ENCODE results near the gene CDH24. TPM values are rescaled to one million over a fixed set of nuclear protein-coding genes. Genes with fewer than 3 reads are reported as not detected.

Gene CDH24
- total and polyA plus RNA-seq, 2 of the 13 experiments (the other 11 are each of a cell fraction or from before 2014, with no cell fraction given): 0.69 to 0.99 TPM

- no peak for TF ChIP-seq ZNF33A (CRISPR knock-in tag; IDR thresholded peaks at IDR 0.05; ENCODE audit: borderline replicate concordance)
- TF ChIP-seq KDM4B (CRISPR knock-in tag; IDR thresholded peaks at IDR 0.05): peak; percentile 34; the same call in 1 of the 2 replicates
- TF ChIP-seq ZNF512B (CRISPR knock-in tag; IDR thresholded peaks at IDR 0.05; ENCODE audit: borderline replicate concordance): no peak
- peak; percentile 22 for TF ChIP-seq YY1 (IDR thresholded peaks at IDR 0.05; ENCODE audit: insufficient read depth, insufficient replicate concordance, low read depth, low read length)
- no peak for TF ChIP-seq TP53 (CRISPR knock-in tag; conservative IDR thresholded peaks at IDR 0.05)
- TF ChIP-seq NFIB (CRISPR knock-in tag; IDR thresholded peaks at IDR 0.05; ENCODE audit: borderline replicate concordance): no peak
- no peak for TF ChIP-seq RNF219 (CRISPR knock-in tag; IDR thresholded peaks at IDR 0.05)
- TF ChIP-seq ZSCAN31 (CRISPR knock-in tag; IDR thresholded peaks at IDR 0.05; ENCODE audit: low read depth): no peak
- TF ChIP-seq ZMYM2 (CRISPR knock-in tag; IDR thresholded peaks at IDR 0.05): no peak
- TF ChIP-seq ZNF788 (CRISPR knock-in tag; IDR thresholded peaks at IDR 0.05; ENCODE audit: borderline replicate concordance): peak; percentile 78; the same call in 1 of the 2 replicates
- no peak for TF ChIP-seq IKZF1 (IDR thresholded peaks at IDR 0.05)
- TF ChIP-seq MYPOP (CRISPR knock-in tag; IDR thresholded peaks at IDR 0.05): no peak
- TF ChIP-seq ZNF317 (CRISPR knock-in tag; IDR thresholded peaks at IDR 0.05): no peak
- TF ChIP-seq ZBTB2 (CRISPR knock-in tag; IDR thresholded peaks at IDR 0.05; ENCODE audit: low read depth): no peak
- no peak for TF ChIP-seq ZNF737 (CRISPR knock-in tag; IDR thresholded peaks at IDR 0.05; ENCODE audit: borderline replicate concordance)
- no peak for TF ChIP-seq CREM (IDR thresholded peaks at IDR 0.05)
- no peak for TF ChIP-seq CREM (CRISPR knock-in tag; IDR thresholded peaks at IDR 0.05)
- TF ChIP-seq PAX8 (CRISPR knock-in tag; IDR thresholded peaks at IDR 0.05; ENCODE audit: borderline replicate concordance): no peak
- no peak for TF ChIP-seq NBN (conservative IDR thresholded peaks at IDR 0.05)
- no peak for TF ChIP-seq ZBTB3 (CRISPR knock-in tag; IDR thresholded peaks at IDR 0.05; ENCODE audit: borderline replicate concordance, low read depth)
- TF ChIP-seq HIC2 (CRISPR knock-in tag; IDR thresholded peaks at IDR 0.05; ENCODE audit: low read depth): no peak
- no peak for TF ChIP-seq ZNF101 (CRISPR knock-in tag; IDR thresholded peaks at IDR 0.05; ENCODE audit: borderline replicate concordance, low read depth)
These were observed 5.1 kb downstream of the CDH24 start (continued) for GRCh38 chr14:23052182-23052623.
